LNCAP (cell line): ENCODE results near the gene GCAT.

Experiments
- CTCF ChIP-seq: fragments of 450-650 bp; IDR thresholded peaks from 2 replicates; pipeline ENCODE4 v1.5.1; 2017; ENCODE audit warnings: mild to moderate bottlenecking

The GCAT gene

GRCh38 chr22:37824674-37825641 lies 17.2 kb downstream of the GCAT start:
- TF ChIP-seq CTCF = no peak; the same call in 1 of the 2 replicates

- no peak for TF ChIP-seq CTCF
These were observed 19.3 kb downstream of the GCAT start for GRCh38 chr22:37827056-37827455.

GRCh38 chr22:37830093-37830842 lies 22.5 kb downstream of the GCAT start:
- no peak for TF ChIP-seq CTCF

- no peak for TF ChIP-seq CTCF
These were observed 23.7 kb downstream of the GCAT start for GRCh38 chr22:37831472-37831871.

DNA sequence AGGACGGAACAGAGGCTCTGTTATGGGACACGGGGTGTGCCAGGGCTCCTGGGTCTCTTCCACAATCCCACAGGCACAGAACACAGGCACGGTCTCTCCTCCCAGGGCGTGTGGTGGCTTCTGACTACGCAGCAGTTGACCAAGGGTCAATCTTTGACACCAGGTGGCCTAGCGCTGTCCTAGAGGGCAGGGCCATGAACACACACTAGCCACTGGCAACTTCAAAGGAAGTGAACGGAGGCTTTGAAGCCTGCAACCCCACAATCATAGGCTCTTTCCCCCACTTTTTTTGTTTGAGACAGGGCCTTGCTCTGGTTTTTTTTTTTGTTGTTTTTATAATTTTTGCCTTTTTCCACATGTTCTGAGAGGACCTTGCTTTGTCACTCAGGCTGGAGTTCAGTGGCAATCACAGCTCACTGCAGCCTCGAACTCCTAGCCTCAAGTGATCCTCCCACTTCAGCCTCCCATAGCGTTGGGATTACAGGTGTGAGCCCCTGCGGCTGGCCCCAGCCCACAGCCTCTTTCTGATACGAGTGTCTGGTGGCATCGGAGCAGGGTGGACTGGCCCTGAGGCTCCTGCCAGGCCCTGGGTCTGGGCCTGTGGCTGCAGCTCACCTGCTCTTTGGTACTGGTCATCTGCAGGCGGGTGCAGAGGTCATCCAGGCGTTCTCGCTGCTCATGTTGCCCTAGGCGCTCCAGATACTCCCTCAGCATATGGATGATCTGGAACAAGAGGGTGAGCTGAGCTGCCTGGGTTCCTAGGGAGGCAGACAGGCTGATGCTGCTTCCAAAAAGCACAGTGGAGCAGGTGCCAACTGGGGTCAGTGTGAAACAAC lies 24.5 kb downstream of the GCAT start:
- TF ChIP-seq CTCF = no peak

GRCh38 chr22:37842015-37842793 lies 34.5 kb downstream of the GCAT start:
- TF ChIP-seq CTCF = no peak
